GDM1 (cell line): ENCODE data around the gene ZNF738.
"Not testable (repeated sequence)": the region's sequence is repeated elsewhere in the genome, so short reads cannot be mapped to it uniquely, and the experiment has no call there.

Experiments used
- DNase-seq: peaks from one replicate; lab custom pipeline; 2025; lab: John Stamatoyannopoulos, UW

ZNF738 gene

GRCh38 chr19:21358768-21359451, at the start of gene ZNF738:
Gene ZNF738 (plus strand): TSS chr19:21359000. CDS start chr19:21359141, 141 bp downstream.
- peak; percentile 88 for DNase-seq

- DNase-seq, result not testable (repeated sequence)
Observed at GRCh38 chr19:21312807-21313206, 46.0 kb upstream of the ZNF738 start.

GRCh38 chr19:21314676-21315075, 44.1 kb upstream of the ZNF738 start:
- no peak for DNase-seq

GRCh38 chr19:21317821-21318220, 41.0 kb upstream of the ZNF738 start:
- no peak for DNase-seq

GRCh38 chr19:21321134-21321533, 37.7 kb upstream of the ZNF738 start:
- no peak for DNase-seq

GRCh38 chr19:21321996-21322395, 36.8 kb upstream of the ZNF738 start:
- no peak for DNase-seq

- DNase-seq, result no peak
Observed at GRCh38 chr19:21322528-21322927, 36.3 kb upstream of the ZNF738 start.

GRCh38 chr19:21323000-21323399, 35.8 kb upstream of the ZNF738 start:
- no peak for DNase-seq

GRCh38 chr19:21326169-21326568, 32.6 kb upstream of the ZNF738 start:
- no peak for DNase-seq

GRCh38 chr19:21328406-21328805, 30.4 kb upstream of the ZNF738 start:
- DNase-seq, result no peak

- DNase-seq, result peak; percentile 86
Observed at GRCh38 chr19:21328885-21329605, 29.8 kb upstream of the ZNF738 start, which contains the start of gene ZNF708. Gene ZNF708 (minus strand): TSS chr19:21329410. CDS start chr19:21329212, 198 bp downstream.

GRCh38 chr19:21335721-21336120, 23.1 kb upstream of the ZNF738 start:
- no peak for DNase-seq

- DNase-seq, result not testable (repeated sequence)
Observed at GRCh38 chr19:21344841-21345240, 14.0 kb upstream of the ZNF738 start.

GRCh38 chr19:21352830-21353229, 6.0 kb upstream of the ZNF738 start:
- DNase-seq, result no peak

GRCh38 chr19:21362291-21362690, 3.5 kb downstream of the ZNF738 start:
- DNase-seq, result no peak

- no peak for DNase-seq
Observed at GRCh38 chr19:21383980-21384582, 25.3 kb downstream of the ZNF738 start.

- no peak for DNase-seq
Observed at GRCh38 chr19:21396121-21396520, 37.3 kb downstream of the ZNF738 start.

GRCh38 chr19:21396893-21397572, 38.2 kb downstream of the ZNF738 start, which contains the start of gene ZNF493:
Gene ZNF493 (plus strand): TSS chr19:21397133. CDS start chr19:21397238, 105 bp downstream.
- peak; percentile 88 for DNase-seq

GRCh38 chr19:21398851-21399250, 40.1 kb downstream of the ZNF738 start:
- DNase-seq, result no peak

GRCh38 chr19:21402303-21402985, 43.6 kb downstream of the ZNF738 start:
- DNase-seq, result no peak

- DNase-seq, result no peak
Observed at GRCh38 chr19:21410166-21410565, 51.4 kb downstream of the ZNF738 start.

GRCh38 chr19:21422244-21422643, 63.4 kb downstream of the ZNF738 start:
- DNase-seq, result no peak
